GM21529 (cell line): Measurements from ENCODE around the gene C17orf50.

Experiments
- ATAC-seq: cut with Tn5 transposase; IDR thresholded peaks from one replicate; pipeline ENCODE4 v1.9.1; 2021; ENCODE audit not compliant: unreplicated experiment

The C17orf50 gene

GRCh38 chr17:35733366-35733765 is 27.3 kb upstream of the C17orf50 start:
- ATAC-seq, result no peak

GRCh38 chr17:35734396-35734795 is 26.3 kb upstream of the C17orf50 start:
- no peak for ATAC-seq

GRCh38 chr17:35735036-35735805 is 25.5 kb upstream of the C17orf50 start:
- no peak for ATAC-seq

- ATAC-seq, result no peak
These were observed 24.5 kb upstream of the C17orf50 start for GRCh38 chr17:35736236-35736635.

GRCh38 chr17:35738519-35739133 is 22.1 kb upstream of the C17orf50 start:
- ATAC-seq, result no peak

- ATAC-seq, result no peak
These were observed 20.5 kb upstream of the C17orf50 start for GRCh38 chr17:35740216-35740615.

GRCh38 chr17:35740997-35741931 is 19.4 kb upstream of the C17orf50 start:
- ATAC-seq, result no peak

- ATAC-seq, result no peak
These were observed 18.2 kb upstream of the C17orf50 start for GRCh38 chr17:35742496-35742895.

GRCh38 chr17:35742896-35743477 is 17.7 kb upstream of the C17orf50 start:
- ATAC-seq, result no peak

GRCh38 chr17:35743626-35744328 is 16.9 kb upstream of the C17orf50 start:
- ATAC-seq, result no peak

- ATAC-seq, result no peak
These were observed 15.9 kb upstream of the C17orf50 start for GRCh38 chr17:35744830-35745229.

GRCh38 chr17:35745246-35745645 is 15.4 kb upstream of the C17orf50 start:
- no peak for ATAC-seq

- ATAC-seq, result no peak
These were observed 14.9 kb upstream of the C17orf50 start for GRCh38 chr17:35745749-35746320.

- ATAC-seq, result no peak
These were observed 13.1 kb upstream of the C17orf50 start for GRCh38 chr17:35747540-35748017.

GRCh38 chr17:35748341-35748841 is 12.3 kb upstream of the C17orf50 start:
- no peak for ATAC-seq

- ATAC-seq, result no peak
These were observed 11.7 kb upstream of the C17orf50 start for GRCh38 chr17:35748979-35749378.

GRCh38 chr17:35749560-35750412 is 10.9 kb upstream of the C17orf50 start:
- ATAC-seq, result no peak

GRCh38 chr17:35750526-35751395 is 9.9 kb upstream of the C17orf50 start:
- ATAC-seq, result no peak
